ENCODE measurements around the gene DUOXA2. TPM values are rescaled to one million over a fixed set of nuclear protein-coding genes. Genes with fewer than 3 reads are reported as not detected.

DUOXA2 gene
- polyA plus RNA-seq, 1 donor: not detected

GRCh38 chr15:45117308-45118130 lies 3.4 kb downstream of the DUOXA2 start:
- Histone ChIP-seq H3K9me3 (ENCODE audit: control insufficient read depth, low read depth, low read length) (peaks cover 13% of the 10 kb centered on the region), H3K4me1 (ENCODE audit: control insufficient read depth, insufficient read depth, low read length) (peaks cover 8% of the 10 kb centered on the region), H3K36me3 (ENCODE audit: control insufficient read depth, insufficient read depth, low read length) (no peaks in the 10 kb centered on the region), H3K4me3 (ENCODE audit: low read length) (no peak overlapping the region), H3K27me3 (ENCODE audit: control insufficient read depth, insufficient read depth, low read length) (peaks cover 67% of the 10 kb centered on the region), H3K27ac (ENCODE audit: low read length) (no peak overlapping the region)
- WGBS (ENCODE audit: insufficient coverage, low lambda C conversion rate): 50% methylated on average over 1 of the region's 33 CpGs
- no peak for DNase-seq

- no peak overlapping the region for H3K4me3 ChIP-seq (ENCODE audit: low read length)
- peaks cover 67% of the 10 kb centered on the region for H3K27me3 ChIP-seq (ENCODE audit: control insufficient read depth, insufficient read depth, low read length)
- no peaks in the 10 kb centered on the region for H3K36me3 ChIP-seq (ENCODE audit: control insufficient read depth, insufficient read depth, low read length)
- no CpG with 5 or more reads among the region's 14 CpGs for WGBS (ENCODE audit: insufficient coverage, low lambda C conversion rate)
- peaks cover 3% of the 10 kb centered on the region for H3K4me1 ChIP-seq (ENCODE audit: control insufficient read depth, insufficient read depth, low read length)
- no peak overlapping the region for H3K27ac ChIP-seq (ENCODE audit: low read length)
- DNase-seq: peak; percentile 82
- H3K9me3 ChIP-seq (ENCODE audit: control insufficient read depth, low read depth, low read length): peaks cover 7% of the 10 kb centered on the region
Observed at GRCh38 chr15:45118131-45118588, 4.0 kb downstream of the DUOXA2 start.

- DNase-seq: no peak
- H3K4me3 ChIP-seq (ENCODE audit: low read length): no peak overlapping the region
- peaks cover 3% of the 10 kb centered on the region for H3K4me1 ChIP-seq (ENCODE audit: control insufficient read depth, insufficient read depth, low read length)
- no peaks in the 10 kb centered on the region for H3K36me3 ChIP-seq (ENCODE audit: control insufficient read depth, insufficient read depth, low read length)
- H3K9me3 ChIP-seq (ENCODE audit: control insufficient read depth, low read depth, low read length): peaks cover 7% of the 10 kb centered on the region
- no CpG with 5 or more reads among the region's 5 CpGs for WGBS (ENCODE audit: insufficient coverage, low lambda C conversion rate)
- H3K27me3 ChIP-seq (ENCODE audit: control insufficient read depth, insufficient read depth, low read length): peaks cover 66% of the 10 kb centered on the region
- H3K27ac ChIP-seq (ENCODE audit: low read length): no peak overlapping the region
Observed at GRCh38 chr15:45118996-45119395, 4.9 kb downstream of the DUOXA2 start.

DNA sequence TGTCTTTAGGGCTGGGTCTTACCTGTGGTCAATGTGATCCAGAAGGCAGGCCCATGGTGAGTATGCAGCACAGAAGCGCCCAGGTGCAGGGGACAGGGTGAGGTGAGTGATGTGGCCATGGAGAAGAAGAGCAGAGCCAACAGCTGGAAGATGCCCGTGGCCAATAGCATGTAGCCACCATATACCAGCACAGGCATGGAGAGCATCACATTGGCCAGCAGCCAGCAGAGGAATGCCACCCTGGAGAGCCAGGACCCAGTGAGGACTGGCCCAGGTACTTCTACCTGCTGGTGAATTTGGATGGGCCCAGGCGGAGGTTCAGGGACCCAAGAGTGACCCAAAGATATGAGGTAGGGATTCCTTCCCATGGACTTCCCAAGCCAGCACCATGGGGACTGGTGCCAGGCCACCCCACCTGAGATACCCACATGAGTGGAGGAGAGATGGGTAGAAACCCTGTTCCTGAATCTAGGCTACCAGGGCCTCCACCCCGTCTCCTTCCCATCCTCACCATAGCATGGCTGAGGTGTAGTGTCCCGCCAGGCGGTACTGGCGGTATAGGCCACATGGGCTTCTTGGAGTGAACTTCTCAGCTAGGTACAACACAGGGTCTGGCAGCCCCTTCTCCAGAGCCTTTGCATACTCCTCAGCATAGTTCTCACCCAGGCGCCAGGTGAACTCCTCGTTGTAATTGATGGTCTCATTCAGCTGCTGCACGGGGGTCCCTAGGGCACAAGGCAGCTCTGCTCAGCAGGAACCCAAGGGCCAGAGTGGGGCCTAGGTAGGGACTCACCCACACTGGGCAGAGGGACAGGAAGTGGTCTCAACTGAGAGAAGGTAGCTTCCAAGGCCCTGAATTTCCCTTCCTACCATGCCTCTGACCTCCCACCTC lies 6.2 kb downstream of the DUOXA2 start:
- Histone ChIP-seq H3K4me3 (ENCODE audit: low read length) (no peak overlapping the region), H3K4me1 (ENCODE audit: control insufficient read depth, insufficient read depth, low read length) (peaks cover 3% of the 10 kb centered on the region), H3K27ac (ENCODE audit: low read length) (no peak overlapping the region), H3K27me3 (ENCODE audit: control insufficient read depth, insufficient read depth, low read length) (peaks cover 63% of the 10 kb centered on the region), H3K36me3 (ENCODE audit: control insufficient read depth, insufficient read depth, low read length) (no peaks in the 10 kb centered on the region), H3K9me3 (ENCODE audit: control insufficient read depth, low read depth, low read length) (peaks cover 7% of the 10 kb centered on the region)
- no CpG with 5 or more reads among the region's 10 CpGs for WGBS (ENCODE audit: insufficient coverage, low lambda C conversion rate)
- no peak for DNase-seq

DNA sequence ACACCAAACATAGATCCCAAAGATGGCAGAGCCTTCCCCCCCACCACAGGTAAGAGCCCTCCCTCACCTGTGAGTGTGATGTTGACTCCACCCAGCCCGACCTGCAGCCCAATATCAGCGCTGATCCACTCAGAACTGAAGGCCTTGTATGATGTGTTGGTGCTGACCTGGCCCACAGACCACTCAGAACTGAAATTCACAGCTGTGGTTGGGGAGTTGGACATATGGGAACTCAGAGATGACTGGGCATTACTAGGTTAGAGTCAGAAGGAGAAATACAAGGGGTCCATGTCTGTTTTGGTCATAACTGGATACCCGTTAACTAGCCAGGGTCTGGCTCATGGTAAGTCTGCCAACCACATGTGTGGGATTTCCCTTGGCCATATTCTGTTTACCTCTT lies 6.9 kb downstream of the DUOXA2 start:
- Histone ChIP-seq H3K27me3 (ENCODE audit: control insufficient read depth, insufficient read depth, low read length) (peaks cover 63% of the 10 kb centered on the region), H3K27ac (ENCODE audit: low read length) (no peak overlapping the region), H3K4me3 (ENCODE audit: low read length) (no peak overlapping the region), H3K9me3 (ENCODE audit: control insufficient read depth, low read depth, low read length) (peaks cover 7% of the 10 kb centered on the region), H3K4me1 (ENCODE audit: control insufficient read depth, insufficient read depth, low read length) (peaks cover 3% of the 10 kb centered on the region), H3K36me3 (ENCODE audit: control insufficient read depth, insufficient read depth, low read length) (no peaks in the 10 kb centered on the region)
- DNase-seq: no peak
- WGBS (ENCODE audit: insufficient coverage, low lambda C conversion rate): no CpG with 5 or more reads among the region's 3 CpGs

DNA sequence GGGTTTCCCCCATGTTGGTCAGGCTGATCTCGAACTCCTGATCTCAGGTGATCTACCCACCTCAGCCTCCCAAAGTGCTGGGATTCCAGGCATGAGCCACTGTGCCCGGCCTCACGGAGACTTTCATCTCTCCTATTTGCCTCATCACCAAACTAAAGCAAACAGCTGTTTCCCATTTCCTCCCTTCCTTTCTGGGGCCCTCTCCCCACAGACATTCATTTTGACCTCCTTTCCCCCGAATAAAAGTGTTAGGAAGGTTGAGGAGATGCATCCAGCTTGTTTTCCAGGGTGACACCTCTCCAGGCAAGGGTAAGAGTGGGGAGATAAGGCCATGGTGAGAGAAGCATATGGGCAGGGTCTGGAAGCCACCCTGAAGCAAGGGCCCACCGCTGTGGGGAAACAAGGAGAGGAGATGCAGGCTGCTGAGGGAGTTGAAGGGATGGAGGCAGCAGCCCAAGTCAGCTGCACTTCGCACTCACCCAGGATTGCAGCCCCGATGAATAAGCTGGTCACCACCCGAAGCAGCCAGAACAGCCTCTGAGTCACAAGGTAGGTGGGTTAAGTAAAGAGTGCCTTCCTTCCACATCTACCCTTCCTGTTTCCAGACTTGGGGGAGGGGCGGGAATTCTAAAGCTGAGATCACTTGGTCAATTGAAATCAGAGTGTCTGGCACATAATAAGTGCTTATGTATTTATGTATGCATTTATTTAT lies 7.7 kb downstream of the DUOXA2 start:
- Histone ChIP-seq H3K9me3 (ENCODE audit: control insufficient read depth, low read depth, low read length) (peaks cover 5% of the 10 kb centered on the region), H3K27me3 (ENCODE audit: control insufficient read depth, insufficient read depth, low read length) (peaks cover 61% of the 10 kb centered on the region), H3K27ac (ENCODE audit: low read length) (no peak overlapping the region), H3K36me3 (ENCODE audit: control insufficient read depth, insufficient read depth, low read length) (no peaks in the 10 kb centered on the region), H3K4me3 (ENCODE audit: low read length) (no peak overlapping the region), H3K4me1 (ENCODE audit: control insufficient read depth, insufficient read depth, low read length) (peaks cover 3% of the 10 kb centered on the region)
- DNase-seq: no peak
- 60% methylated on average over 1 of the region's 9 CpGs for WGBS (ENCODE audit: insufficient coverage, low lambda C conversion rate)

GRCh38 chr15:45122719-45123118 lies 8.6 kb downstream of the DUOXA2 start:
- Histone ChIP-seq H3K36me3 (ENCODE audit: control insufficient read depth, insufficient read depth, low read length) (no peaks in the 10 kb centered on the region), H3K4me3 (ENCODE audit: low read length) (no peak overlapping the region), H3K27me3 (ENCODE audit: control insufficient read depth, insufficient read depth, low read length) (peaks cover 56% of the 10 kb centered on the region), H3K27ac (ENCODE audit: low read length) (no peak overlapping the region), H3K9me3 (ENCODE audit: control insufficient read depth, low read depth, low read length) (peaks cover 2% of the 10 kb centered on the region), H3K4me1 (ENCODE audit: control insufficient read depth, insufficient read depth, low read length) (peaks cover 2% of the 10 kb centered on the region)
- DNase-seq: no peak
- WGBS (ENCODE audit: insufficient coverage, low lambda C conversion rate): no CpG with 5 or more reads among the region's 7 CpGs

DNA sequence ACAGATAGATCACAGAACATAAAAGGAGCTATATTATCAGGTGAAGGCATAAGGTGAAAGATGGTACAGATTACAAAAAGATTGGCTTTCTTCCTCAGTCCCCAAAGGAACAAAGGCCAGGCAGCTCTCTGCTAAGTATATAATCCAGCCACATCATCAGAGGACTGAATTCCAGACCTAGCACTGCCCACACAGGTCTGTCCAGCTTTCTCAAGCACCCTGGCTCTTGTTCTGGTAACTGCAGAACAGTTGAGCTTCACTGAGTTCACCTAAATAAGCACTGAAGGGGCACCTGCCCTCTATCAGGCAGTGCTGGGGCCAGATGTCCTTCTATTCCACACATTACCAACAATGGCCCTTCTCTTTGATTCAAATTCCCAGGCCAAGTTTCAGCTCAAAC lies 9.3 kb downstream of the DUOXA2 start:
- Histone ChIP-seq H3K4me3 (ENCODE audit: low read length) (no peak overlapping the region), H3K9me3 (ENCODE audit: control insufficient read depth, low read depth, low read length) (no peaks in the 10 kb centered on the region), H3K27ac (ENCODE audit: low read length) (no peak overlapping the region), H3K4me1 (ENCODE audit: control insufficient read depth, insufficient read depth, low read length) (no peaks in the 10 kb centered on the region), H3K27me3 (ENCODE audit: control insufficient read depth, insufficient read depth, low read length) (peaks cover 60% of the 10 kb centered on the region), H3K36me3 (ENCODE audit: control insufficient read depth, insufficient read depth, low read length) (no peaks in the 10 kb centered on the region)
- no peak for DNase-seq

DNA sequence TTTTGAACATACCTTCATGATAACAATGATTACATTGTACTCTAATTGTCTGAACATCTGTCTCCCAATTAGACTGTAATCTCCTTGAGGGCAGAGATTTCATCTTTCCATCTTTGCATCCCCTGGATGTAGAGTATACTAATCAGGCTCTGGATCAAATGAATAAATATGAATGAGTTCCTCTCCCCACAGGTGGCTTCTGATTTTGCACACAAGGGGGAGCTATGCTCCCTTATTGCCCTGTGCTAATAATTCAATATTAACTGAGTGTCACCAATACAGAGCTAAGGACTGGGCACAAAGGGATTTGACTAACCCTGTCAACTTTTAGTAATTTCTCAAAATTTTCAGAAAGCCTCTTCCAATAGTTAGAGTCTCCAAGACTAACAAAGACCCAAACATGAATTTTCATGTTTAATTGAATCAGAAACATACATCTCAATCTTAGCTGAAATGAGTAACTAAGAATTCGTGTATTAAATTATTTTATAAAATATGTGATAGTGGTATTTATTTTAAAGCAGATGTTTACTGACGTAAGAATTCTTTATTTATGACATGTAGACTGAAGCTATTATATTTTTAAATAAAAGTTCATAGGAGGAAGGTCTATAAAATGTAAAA lies 12.5 kb downstream of the DUOXA2 start:
- Histone ChIP-seq H3K4me1 (ENCODE audit: control insufficient read depth, insufficient read depth, low read length) (peaks cover 2% of the 10 kb centered on the region), H3K4me3 (ENCODE audit: low read length) (no peak overlapping the region), H3K27me3 (ENCODE audit: control insufficient read depth, insufficient read depth, low read length) (peaks cover 78% of the 10 kb centered on the region), H3K27ac (ENCODE audit: low read length) (no peak overlapping the region), H3K9me3 (ENCODE audit: control insufficient read depth, low read depth, low read length) (peaks cover 5% of the 10 kb centered on the region), H3K36me3 (ENCODE audit: control insufficient read depth, insufficient read depth, low read length) (no peaks in the 10 kb centered on the region)
- 47% methylated on average over 2 of the region's 2 CpGs for WGBS (ENCODE audit: insufficient coverage, low lambda C conversion rate)
- no peak for DNase-seq
